G401.6 (cell line): ENCODE results near the gene BRD7.

Experiments used
- FAIRE-seq: peaks from 2 replicates; lab custom pipeline; 2012; peaks lifted over from hg19 to GRCh38; lab: Jason Lieb, UNC

Gene BRD7

GRCh38 chr16:50288920-50289319 is 79.9 kb downstream of the BRD7 start:
- FAIRE-seq: no peak

- no peak for FAIRE-seq
These were observed 80.8 kb downstream of the BRD7 start for GRCh38 chr16:50288026-50288425.

GRCh38 chr16:50286681-50287080 is 82.1 kb downstream of the BRD7 start:
- FAIRE-seq: no peak

- no peak for FAIRE-seq
These were observed 83.3 kb downstream of the BRD7 start for GRCh38 chr16:50285406-50286003.

GRCh38 chr16:50284131-50284911 is 84.5 kb downstream of the BRD7 start:
- FAIRE-seq: no peak

- FAIRE-seq: no peak
These were observed 85.7 kb downstream of the BRD7 start for GRCh38 chr16:50282955-50283631.

GRCh38 chr16:50282010-50282538 is 86.7 kb downstream of the BRD7 start:
- no peak for FAIRE-seq

- FAIRE-seq: no peak
These were observed 87.3 kb downstream of the BRD7 start for GRCh38 chr16:50281391-50282009.

GRCh38 chr16:50280932-50281331 is 87.9 kb downstream of the BRD7 start:
- FAIRE-seq: no peak

GRCh38 chr16:50279504-50279865 is 89.3 kb downstream of the BRD7 start:
- FAIRE-seq: no peak

GRCh38 chr16:50278251-50278650 is 90.5 kb downstream of the BRD7 start:
- no peak for FAIRE-seq

- no peak for FAIRE-seq
These were observed 91.8 kb downstream of the BRD7 start for GRCh38 chr16:50276801-50277555.

GRCh38 chr16:50276326-50276640 is 92.5 kb downstream of the BRD7 start:
- FAIRE-seq: no peak

- FAIRE-seq: no peak
These were observed 93.1 kb downstream of the BRD7 start for GRCh38 chr16:50275428-50276325.

GRCh38 chr16:50275098-50275415 is 93.7 kb downstream of the BRD7 start:
- no peak for FAIRE-seq

- no peak for FAIRE-seq
These were observed 94.3 kb downstream of the BRD7 start for GRCh38 chr16:50274326-50275097.

- FAIRE-seq: no peak
These were observed 94.9 kb downstream of the BRD7 start for GRCh38 chr16:50273888-50274325.

GRCh38 chr16:50273382-50273690 is 95.5 kb downstream of the BRD7 start:
- no peak for FAIRE-seq

GRCh38 chr16:50272687-50273381 is 96.0 kb downstream of the BRD7 start:
- FAIRE-seq: no peak

GRCh38 chr16:50272111-50272571 is 96.6 kb downstream of the BRD7 start:
- FAIRE-seq: no peak
